WTC11 (cell line): Measurements from ENCODE around the gene LRRC40. TPM values are rescaled to one million over a fixed set of nuclear protein-coding genes. Genes with fewer than 3 reads are reported as not detected.

Source experiments
- ATAC-seq: fragments of 200-7000 bp; cut with Tn5 transposase; 2 replicates; pipeline ENCODE4 v1.10.0; 2021; ENCODE audit warnings: mild to moderate bottlenecking, moderate library complexity
- CTCF ChIA-PET: fragments of 300-600 bp; sonication (Branson Sonifier 250); formaldehyde crosslinking; loops from one replicate; lab custom pipeline; 2021; ENCODE audit warnings: antibody characterized with exemption; lab: Charles Lee
- POLR2A ChIA-PET: fragments of 350-600 bp; sonication (Branson Sonifier 250); formaldehyde crosslinking; loops from one replicate; lab custom pipeline; 2021; ENCODE audit warnings: antibody characterized with exemption; lab: Charles Lee
- DNase-seq: peaks from one replicate; pipeline ENCODE4 v3.0.0; 2021; ENCODE audit warnings: low spot score
- H3K27ac Mint-ChIP-seq: 2 replicates; pipeline ENCODE4 v1.8.0; 2021; ENCODE audit warnings: mixed read lengths
- H3K27me3 Mint-ChIP-seq: 2 replicates; pipeline ENCODE4 v1.8.0; 2021; ENCODE audit warnings: low read depth, mild to moderate bottlenecking, moderate library complexity, mixed read lengths
- H3K36me3 Mint-ChIP-seq: 2 replicates; pipeline ENCODE4 v1.8.0; 2021; ENCODE audit warnings: mixed read lengths
- H3K4me1 Mint-ChIP-seq: 2 replicates; pipeline ENCODE4 v1.8.0; 2022; ENCODE audit warnings: mixed read lengths
- H3K4me3 Mint-ChIP-seq: 2 replicates; pipeline ENCODE4 v1.8.0; 2021; ENCODE audit warnings: mild to moderate bottlenecking, moderate library complexity, mixed read lengths
- H3K9me3 Mint-ChIP-seq: 2 replicates; pipeline ENCODE4 v1.8.0; 2021; ENCODE audit warnings: mixed read lengths
- AFF4 ChIP-seq: sonication (generic); formaldehyde crosslinking; IDR thresholded peaks from 2 replicates; pipeline ENCODE4 v1.8.1; 2023; ENCODE audit warnings: mild to moderate bottlenecking, missing genetic modification reagents, borderline replicate concordance
- ATF3 ChIP-seq: sonication (generic); formaldehyde crosslinking; conservative IDR thresholded peaks from 2 replicates; pipeline ENCODE4 v1.8.1; 2022; ENCODE audit warnings: mild to moderate bottlenecking, missing genetic modification reagents
- CREB1 ChIP-seq: sonication (generic); formaldehyde crosslinking; IDR thresholded peaks from 2 replicates; pipeline ENCODE4 v1.8.0; 2023; ENCODE audit warnings: mild to moderate bottlenecking, missing genetic modification reagents
- ERG ChIP-seq: fragments of 250-450 bp; sonication (Bioruptor Pico); IDR thresholded peaks from 2 replicates; pipeline ENCODE4 v1.8.0; 2021; ENCODE audit warnings: mild to moderate bottlenecking
- KAT7 ChIP-seq: sonication (generic); formaldehyde crosslinking; IDR thresholded peaks from 2 replicates; pipeline ENCODE4 v1.8.1; 2023; ENCODE audit warnings: missing genetic modification reagents, mild to moderate bottlenecking, borderline replicate concordance
- NFE2L1 ChIP-seq: sonication (generic); formaldehyde crosslinking; IDR thresholded peaks from 2 replicates; pipeline ENCODE4 v1.8.1; 2023; ENCODE audit warnings: missing genetic modification reagents
- NR3C1 ChIP-seq: sonication (generic); formaldehyde crosslinking; conservative IDR thresholded peaks from 2 replicates; pipeline ENCODE4 v1.8.1; 2023; ENCODE audit warnings: low read depth, mild to moderate bottlenecking, missing genetic modification reagents
- PRDM15 ChIP-seq: sonication (generic); formaldehyde crosslinking; IDR thresholded peaks from 2 replicates; pipeline ENCODE4 v1.8.0; 2022; ENCODE audit warnings: missing genetic modification reagents
- PREB ChIP-seq: sonication (generic); formaldehyde crosslinking; IDR thresholded peaks from 2 replicates; pipeline ENCODE4 v1.8.1; 2022; ENCODE audit warnings: mild to moderate bottlenecking, missing genetic modification reagents, moderate library complexity, borderline replicate concordance
- STAT6 ChIP-seq: sonication (generic); formaldehyde crosslinking; conservative IDR thresholded peaks from 2 replicates; pipeline ENCODE4 v1.8.1; 2023; ENCODE audit warnings: mild to moderate bottlenecking, low read depth, missing genetic modification reagents, moderate library complexity
- ZNF121 ChIP-seq: sonication (generic); formaldehyde crosslinking; IDR thresholded peaks from 2 replicates; pipeline ENCODE4 v1.8.0; 2023; ENCODE audit warnings: missing genetic modification reagents
- ZNF138 ChIP-seq: sonication (generic); formaldehyde crosslinking; conservative IDR thresholded peaks from 2 replicates; pipeline ENCODE4 v1.8.1; 2022; ENCODE audit warnings: mild to moderate bottlenecking, moderate library complexity, missing genetic modification reagents
- ZNF219 ChIP-seq: sonication (generic); formaldehyde crosslinking; IDR thresholded peaks from 2 replicates; pipeline ENCODE4 v1.8.0; 2023; ENCODE audit warnings: missing genetic modification reagents, mild to moderate bottlenecking, borderline replicate concordance
- ZNF425 ChIP-seq: fragments of 250-450 bp; sonication (Bioruptor Pico); conservative IDR thresholded peaks from 2 replicates; pipeline ENCODE4 v1.9.0; 2021; ENCODE audit warnings: mild to moderate bottlenecking
- ZNF671 ChIP-seq: fragments of 250-450 bp; sonication (Bioruptor Pico); IDR thresholded peaks from 2 replicates; pipeline ENCODE4 v1.8.0; 2021; ENCODE audit warnings: mild to moderate bottlenecking
- total RNA-seq: library from RNA; stranded (reverse); gene quantifications from 3 replicates; pipeline ENCODE4 v1.2.3, GENCODE V29; 2021

Gene LRRC40
- total RNA-seq, 1 experiment from 2014 or later = 26.7 TPM

GRCh38 chr1:70101774-70102173, 103.6 kb downstream of the LRRC40 start:
- no peaks in the 10 kb centered on the region for H3K9me3 Mint-ChIP-seq
- DNase-seq (no peak), ATAC-seq (peak; percentile 88)
- ChIA-PET CTCF (no interaction called here), POLR2A (no interaction called here)
- no peaks in the 10 kb centered on the region for H3K4me1 Mint-ChIP-seq
- no peaks in the 10 kb centered on the region for H3K36me3 Mint-ChIP-seq
- no peak overlapping the region for H3K27ac Mint-ChIP-seq
- H3K4me3 Mint-ChIP-seq = no peak overlapping the region
- no peaks in the 10 kb centered on the region for H3K27me3 Mint-ChIP-seq
- no peak for TF ChIP-seq PRDM15 (CRISPR knock-in tag)
- TF ChIP-seq PREB (CRISPR knock-in tag) = no peak
- no peak for TF ChIP-seq KAT7 (CRISPR knock-in tag)
- no peak for TF ChIP-seq ZNF671 (CRISPR knock-in tag)
- no peak for TF ChIP-seq ZNF219 (CRISPR knock-in tag)
- TF ChIP-seq ERG (CRISPR knock-in tag) = no peak
- TF ChIP-seq CREB1 (CRISPR knock-in tag) = no peak
- TF ChIP-seq NR3C1 (CRISPR knock-in tag) = no peak
- TF ChIP-seq ZNF425 (CRISPR knock-in tag) = no peak
- TF ChIP-seq AFF4 (CRISPR knock-in tag) = no peak
- TF ChIP-seq ZNF121 (CRISPR knock-in tag) = no peak
- no peak for TF ChIP-seq ATF3 (CRISPR knock-in tag)
- no peak for TF ChIP-seq ZNF138 (CRISPR knock-in tag)
- no peak for TF ChIP-seq NFE2L1
- no peak for TF ChIP-seq STAT6
